AG04449 (cell line): ENCODE data around the gene CACNA2D1.

Experiments
- CTCF ChIA-PET: fragments of 350-600 bp; formaldehyde crosslinking; extraction: SDS; loops from one replicate; lab custom pipeline; 2021; ENCODE audit warnings: antibody characterized with exemption; lab: Yijun Ruan, JAX
- POLR2A ChIA-PET: fragments of 400-600, 350-600 bp; formaldehyde crosslinking; extraction: SDS; loops from one replicate; lab custom pipeline; 2020; ENCODE audit warnings: antibody characterized with exemption, inconsistent platforms; lab: Yijun Ruan, JAX
- DNase-seq: peaks from one replicate; pipeline ENCODE4 v3.0.0-alpha.2; 2010; ENCODE audit warnings: low read depth, low spot score
- H3K4me3 ChIP-seq: 2 replicates; pipeline ENCODE4 v1.5.1; 2011; ENCODE audit warnings: low read depth, mild to moderate bottlenecking, control low read depth, low read length
- CTCF ChIP-seq: IDR thresholded peaks from one replicate; pipeline ENCODE4 v1.5.1; 2011; ENCODE audit warnings: mild to moderate bottlenecking, moderate library complexity, low read length, control low read depth, inconsistent platforms; ENCODE audit not compliant: insufficient read depth; ENCODE audit errors: missing control alignments

The CACNA2D1 gene

GRCh38 chr7:82325416-82325815, 118.2 kb downstream of the CACNA2D1 start:
- POLR2A ChIA-PET, result no interaction called here
- CTCF ChIA-PET, result no interaction called here
- TF ChIP-seq CTCF, result no peak
- no peak for DNase-seq
- H3K4me3 ChIP-seq, result no peak overlapping the region

- POLR2A ChIA-PET, result no interaction called here
- DNase-seq, result no peak
- CTCF ChIA-PET, result interaction anchor here (0.7 kb wide), 2 partner anchors 77 to 122 kb away, joined by 3 read pairs; no protein-coding TSS in a partner anchor
- TF ChIP-seq CTCF, result no peak
- no peak overlapping the region for H3K4me3 ChIP-seq
Observed at GRCh38 chr7:82323806-82324205, 119.8 kb downstream of the CACNA2D1 start.

GRCh38 chr7:82319674-82320118, 123.9 kb downstream of the CACNA2D1 start:
- POLR2A ChIA-PET, result no interaction called here
- no peak for TF ChIP-seq CTCF
- H3K4me3 ChIP-seq, result no peak overlapping the region
- CTCF ChIA-PET, result no interaction called here
- no peak for DNase-seq

GRCh38 chr7:82318786-82319185, 124.8 kb downstream of the CACNA2D1 start:
- POLR2A ChIA-PET, result no interaction called here

GRCh38 chr7:82317760-82318159, 125.8 kb downstream of the CACNA2D1 start:
- H3K4me3 ChIP-seq, result no peak overlapping the region
- ChIA-PET CTCF (interaction anchor here (0.6 kb wide), 1 partner anchor 93 kb away, joined by 3 read pairs; no protein-coding TSS in a partner anchor), POLR2A (no interaction called here)
- no peak for DNase-seq
- no peak for TF ChIP-seq CTCF

More at GRCh38 chr7:82318786-82319185, 124.8 kb downstream of the CACNA2D1 start:
- CTCF ChIA-PET, result no interaction called here
- no peak overlapping the region for H3K4me3 ChIP-seq
- no peak for TF ChIP-seq CTCF
- no peak for DNase-seq

- TF ChIP-seq CTCF, result no peak
- ChIA-PET CTCF (interaction anchor here (0.6 kb wide), 1 partner anchor 93 kb away, joined by 3 read pairs; no protein-coding TSS in a partner anchor), POLR2A (no interaction called here)
- DNase-seq, result no peak
- H3K4me3 ChIP-seq, result no peak overlapping the region
Observed at GRCh38 chr7:82317257-82317721, 126.3 kb downstream of the CACNA2D1 start.
